ENCODE measurements around the gene OTUB1. TPM values are rescaled to one million over a fixed set of nuclear protein-coding genes. Genes with fewer than 3 reads are reported as not detected.
"Not testable (repeated sequence)": the region's sequence is repeated elsewhere in the genome, so short reads cannot be mapped to it uniquely, and the experiment has no call there.

The OTUB1 gene
- total RNA-seq, 1 experiment from 2014 or later, result 136 TPM

DNA sequence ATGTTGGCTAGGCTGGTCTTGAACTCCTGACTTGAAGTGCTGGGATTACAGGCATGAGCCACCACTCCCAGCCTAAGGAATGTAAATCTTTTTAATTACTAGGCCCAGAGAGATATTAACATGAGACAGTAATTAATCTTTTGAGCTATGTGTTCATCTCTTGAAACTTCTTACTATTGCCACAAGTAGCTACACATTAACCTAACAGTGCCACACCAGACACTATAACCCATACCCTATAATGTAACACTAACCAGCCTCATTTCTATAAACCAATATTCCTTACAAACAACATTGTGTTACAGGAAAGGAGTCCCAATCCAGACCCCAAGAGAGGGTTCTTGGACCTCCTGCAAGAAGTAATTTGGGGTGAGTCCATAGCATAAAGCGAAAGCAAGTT lies 19.8 kb upstream of the OTUB1 start:
- Histone ChIP-seq H3K9me3 (ENCODE audit: low read depth, low read length, poor library complexity, severe bottlenecking) (no peaks in the 10 kb centered on the region), H3K4me1 (ENCODE audit: insufficient read depth, low read length, poor library complexity, severe bottlenecking) (peaks cover 11% of the 10 kb centered on the region), H3K36me3 (ENCODE audit: insufficient read depth, low read length, poor library complexity, severe bottlenecking) (no peaks in the 10 kb centered on the region), H3K27ac (ENCODE audit: low read depth, low read length, poor library complexity, severe bottlenecking) (no peak overlapping the region), H3K27me3 (replicated peaks; ENCODE audit: insufficient read depth, low read depth, low read length, poor library complexity) (no peaks in the 10 kb centered on the region), H3K4me3 (ENCODE audit: low read depth, low read length, poor library complexity, severe bottlenecking) (no peak overlapping the region)
- ChIA-PET CTCF (no interaction called here), POLR2A (ENCODE audit: low non-redundant PET) (interaction anchor here (0.6 kb wide), 1 partner anchor 50 kb away, joined by 4 read pairs; the partner anchor contains the start of gene RCOR2)
- TF ChIP-seq EZH2 (IDR thresholded peaks at IDR 0.05; ENCODE audit: borderline replicate concordance, low read depth, low read length, poor library complexity, severe bottlenecking), result no peak
- TF ChIP-seq, protein P1, sequence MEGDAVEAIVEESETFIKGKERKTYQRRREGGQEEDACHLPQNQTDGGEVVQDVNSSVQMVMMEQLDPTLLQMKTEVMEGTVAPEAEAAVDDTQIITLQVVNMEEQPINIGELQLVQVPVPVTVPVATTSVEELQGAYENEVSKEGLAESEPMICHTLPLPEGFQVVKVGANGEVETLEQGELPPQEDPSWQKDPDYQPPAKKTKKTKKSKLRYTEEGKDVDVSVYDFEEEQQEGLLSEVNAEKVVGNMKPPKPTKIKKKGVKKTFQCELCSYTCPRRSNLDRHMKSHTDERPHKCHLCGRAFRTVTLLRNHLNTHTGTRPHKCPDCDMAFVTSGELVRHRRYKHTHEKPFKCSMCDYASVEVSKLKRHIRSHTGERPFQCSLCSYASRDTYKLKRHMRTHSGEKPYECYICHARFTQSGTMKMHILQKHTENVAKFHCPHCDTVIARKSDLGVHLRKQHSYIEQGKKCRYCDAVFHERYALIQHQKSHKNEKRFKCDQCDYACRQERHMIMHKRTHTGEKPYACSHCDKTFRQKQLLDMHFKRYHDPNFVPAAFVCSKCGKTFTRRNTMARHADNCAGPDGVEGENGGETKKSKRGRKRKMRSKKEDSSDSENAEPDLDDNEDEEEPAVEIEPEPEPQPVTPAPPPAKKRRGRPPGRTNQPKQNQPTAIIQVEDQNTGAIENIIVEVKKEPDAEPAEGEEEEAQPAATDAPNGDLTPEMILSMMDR (conservative IDR thresholded peaks at IDR 0.05; ENCODE audit: low read depth, low read length), result no peak
- no peak for DNase-seq (ENCODE audit: low spot score)
- no TSS peak for BruUV-seq (replicated peaks)
- intact Hi-C loops (cut with micrococcal nuclease; ENCODE audit: unreplicated experiment), result no loop called here

DNA sequence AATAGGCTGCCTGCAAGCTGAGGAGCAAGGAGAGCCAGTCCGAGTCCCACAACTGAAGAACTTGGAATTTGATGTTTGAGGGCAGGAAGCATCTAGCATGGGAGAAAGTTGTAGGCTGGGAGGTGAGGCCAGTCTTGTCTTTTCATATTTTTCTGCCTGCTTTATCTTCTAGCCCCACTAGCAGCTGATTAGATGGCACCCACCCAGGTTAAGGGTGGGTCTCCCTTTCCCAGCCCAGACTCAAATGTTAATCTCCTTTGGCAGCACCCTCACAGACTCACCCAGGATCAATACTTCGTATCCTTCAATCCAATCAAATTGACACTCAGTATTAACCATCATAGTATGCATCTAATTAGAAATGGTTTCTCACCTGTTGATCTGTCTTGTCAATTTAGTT lies 16.8 kb upstream of the OTUB1 start:
- intact Hi-C loops (cut with micrococcal nuclease; ENCODE audit: unreplicated experiment), result no loop called here
- no peak for DNase-seq (ENCODE audit: low spot score)
- ChIA-PET CTCF (no interaction called here), POLR2A (ENCODE audit: low non-redundant PET) (no interaction called here)
- no TSS peak for BruUV-seq (replicated peaks)
- Histone ChIP-seq H3K27ac (ENCODE audit: low read depth, low read length, poor library complexity, severe bottlenecking) (no peak overlapping the region), H3K4me3 (ENCODE audit: low read depth, low read length, poor library complexity, severe bottlenecking) (no peak overlapping the region), H3K27me3 (replicated peaks; ENCODE audit: insufficient read depth, low read depth, low read length, poor library complexity) (no peaks in the 10 kb centered on the region), H3K36me3 (ENCODE audit: insufficient read depth, low read length, poor library complexity, severe bottlenecking) (no peaks in the 10 kb centered on the region), H3K9me3 (ENCODE audit: low read depth, low read length, poor library complexity, severe bottlenecking) (no peaks in the 10 kb centered on the region), H3K4me1 (ENCODE audit: insufficient read depth, low read length, poor library complexity, severe bottlenecking) (no peaks in the 10 kb centered on the region)
- no peak for TF ChIP-seq EZH2 (IDR thresholded peaks at IDR 0.05; ENCODE audit: borderline replicate concordance, low read depth, low read length, poor library complexity, severe bottlenecking)
- TF ChIP-seq, protein P1 (conservative IDR thresholded peaks at IDR 0.05; ENCODE audit: low read depth, low read length), result no peak

DNA sequence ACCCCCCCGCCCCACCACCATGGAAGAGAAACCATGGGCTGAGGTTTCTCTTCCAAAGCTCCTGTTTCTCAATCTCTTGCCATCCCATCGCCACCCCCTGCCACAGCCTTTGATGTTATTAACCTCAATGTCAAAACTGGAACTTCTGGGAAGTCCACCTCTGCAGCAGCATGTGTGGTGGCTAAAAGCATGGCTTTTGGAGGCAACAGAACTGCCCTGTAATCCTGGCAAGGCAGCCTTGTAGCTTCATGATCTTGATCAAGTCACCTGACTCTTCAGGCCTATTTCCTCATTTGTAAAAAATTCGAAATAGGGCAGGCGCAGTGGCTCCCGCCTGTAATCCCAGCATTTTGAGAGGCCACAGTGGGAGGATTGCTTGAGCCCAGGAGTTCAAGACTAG lies 15.3 kb upstream of the OTUB1 start:
- no peak for TF ChIP-seq EZH2 (IDR thresholded peaks at IDR 0.05; ENCODE audit: borderline replicate concordance, low read depth, low read length, poor library complexity, severe bottlenecking)
- TF ChIP-seq, protein P1 (conservative IDR thresholded peaks at IDR 0.05; ENCODE audit: low read depth, low read length), result no peak
- H3K36me3 ChIP-seq (ENCODE audit: insufficient read depth, low read length, poor library complexity, severe bottlenecking), result peaks cover 1% of the 10 kb centered on the region
- POLR2A ChIA-PET (ENCODE audit: low non-redundant PET), result no interaction called here
- BruUV-seq (replicated peaks), result no TSS peak
- H3K27ac ChIP-seq (ENCODE audit: low read depth, low read length, poor library complexity, severe bottlenecking), result no peak overlapping the region
- H3K4me1 ChIP-seq (ENCODE audit: insufficient read depth, low read length, poor library complexity, severe bottlenecking), result peaks cover 2% of the 10 kb centered on the region
- no peak overlapping the region for H3K4me3 ChIP-seq (ENCODE audit: low read depth, low read length, poor library complexity, severe bottlenecking)
- no peaks in the 10 kb centered on the region for H3K27me3 ChIP-seq (replicated peaks; ENCODE audit: insufficient read depth, low read depth, low read length, poor library complexity)
- CTCF ChIA-PET, result no interaction called here
- H3K9me3 ChIP-seq (ENCODE audit: low read depth, low read length, poor library complexity, severe bottlenecking), result no peaks in the 10 kb centered on the region
- no peak for DNase-seq (ENCODE audit: low spot score)
- intact Hi-C loops (cut with micrococcal nuclease; ENCODE audit: unreplicated experiment), result loop anchor here (10.0 kb wide), 1 partner anchor 136 kb away; the partner anchor contains the start of gene MARK2

DNA sequence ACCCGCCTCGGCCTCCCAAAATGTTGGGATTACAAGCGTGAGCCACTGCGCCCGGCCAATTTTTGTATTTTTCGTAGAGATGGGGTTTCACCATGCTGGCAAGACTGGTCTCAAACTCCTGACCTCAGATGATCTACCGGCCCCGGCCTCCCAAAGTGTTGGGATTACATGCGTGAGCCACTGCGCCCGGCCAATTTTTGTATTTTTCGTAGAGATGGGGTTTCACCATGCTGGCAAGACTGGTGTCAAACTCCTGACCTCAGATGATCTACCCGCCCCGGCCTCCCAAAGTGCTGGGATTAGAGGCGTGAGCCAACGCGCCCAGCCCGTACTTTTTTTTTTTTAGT lies 12.4 kb upstream of the OTUB1 start:
- Histone ChIP-seq H3K36me3 (ENCODE audit: insufficient read depth, low read length, poor library complexity, severe bottlenecking) (peaks cover 13% of the 10 kb centered on the region), H3K27ac (ENCODE audit: low read depth, low read length, poor library complexity, severe bottlenecking) (peak overlapping the region; percentile 96), H3K4me3 (ENCODE audit: low read depth, low read length, poor library complexity, severe bottlenecking) (peak overlapping the region; percentile 72), H3K4me1 (ENCODE audit: insufficient read depth, low read length, poor library complexity, severe bottlenecking) (peaks cover 30% of the 10 kb centered on the region)
- DNase-seq (ENCODE audit: low spot score); POLR2A ChIA-PET (ENCODE audit: low non-redundant PET); H3K27me3 ChIP-seq (replicated peaks; ENCODE audit: insufficient read depth, low read depth, low read length, poor library complexity); CTCF ChIA-PET; H3K9me3 ChIP-seq (ENCODE audit: low read depth, low read length, poor library complexity, severe bottlenecking): not testable (repeated sequence)
- TSS peak; percentile 29 for BruUV-seq (replicated peaks)
- intact Hi-C loops (cut with micrococcal nuclease; ENCODE audit: unreplicated experiment), result loop anchor here (10.0 kb wide), 1 partner anchor 139 kb away; the partner anchor contains the start of gene MARK2

Measured in A673 (cell line).